GM12872 (cell line): ENCODE measurements around the gene SLC22A31.

ENCODE experiments used
- CTCF ChIP-seq: IDR thresholded peaks from 3 replicates; pipeline ENCODE4 v1.5.1; 2011; ENCODE audit warnings: low read depth, mild to moderate bottlenecking, low read length, moderate library complexity; ENCODE audit not compliant: insufficient read depth

The SLC22A31 gene

DNA sequence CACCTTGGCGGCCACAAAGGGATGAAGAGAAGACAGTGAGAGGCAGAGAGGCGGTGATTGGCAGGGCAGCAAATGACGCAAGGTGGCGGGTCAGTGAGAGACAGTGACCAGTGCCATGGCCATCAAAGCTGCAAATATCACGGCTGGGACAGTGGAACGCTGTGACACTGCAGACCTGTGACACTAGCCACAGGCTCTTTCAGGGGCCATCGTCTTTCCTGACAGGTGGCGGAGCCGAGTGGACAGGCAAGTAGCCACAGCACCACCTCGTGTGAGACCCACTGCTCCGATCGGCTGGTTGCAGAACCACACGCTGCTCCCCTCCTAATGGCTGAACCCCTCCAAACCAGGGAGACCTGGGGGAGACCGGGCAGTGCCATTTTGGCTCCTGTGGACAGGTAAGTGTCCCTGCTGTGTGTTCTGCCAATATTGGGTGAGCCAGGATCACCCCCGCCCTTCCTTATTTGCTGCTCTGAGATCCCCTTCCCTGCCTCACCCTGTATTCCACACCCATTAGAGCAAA, 9.2 kb upstream of the SLC22A31 start:
- TF ChIP-seq CTCF = no peak

DNA sequence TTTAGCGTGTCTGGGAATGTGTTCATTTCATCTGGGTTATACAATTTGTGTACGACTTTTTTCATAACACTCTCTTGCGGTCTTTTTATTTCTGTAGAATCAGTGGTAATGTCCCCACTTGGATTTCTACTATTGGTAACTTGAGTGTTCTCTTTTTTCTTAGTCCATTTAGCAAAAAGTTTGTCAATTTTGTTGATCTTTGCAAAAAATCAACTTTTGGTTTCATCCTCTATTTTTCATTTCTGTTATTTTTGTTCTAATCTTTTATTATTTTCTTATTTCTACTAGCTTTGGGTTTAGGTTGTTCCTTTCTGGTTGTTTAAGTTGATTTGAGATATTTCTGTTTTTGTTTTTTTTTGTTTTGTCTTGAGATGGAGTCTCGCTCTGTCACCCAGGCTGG, 7.7 kb upstream of the SLC22A31 start:
- no peak for TF ChIP-seq CTCF

- TF ChIP-seq CTCF = no peak
Observed at GRCh38 chr16:89202422-89203215, 2.3 kb upstream of the SLC22A31 start.

DNA sequence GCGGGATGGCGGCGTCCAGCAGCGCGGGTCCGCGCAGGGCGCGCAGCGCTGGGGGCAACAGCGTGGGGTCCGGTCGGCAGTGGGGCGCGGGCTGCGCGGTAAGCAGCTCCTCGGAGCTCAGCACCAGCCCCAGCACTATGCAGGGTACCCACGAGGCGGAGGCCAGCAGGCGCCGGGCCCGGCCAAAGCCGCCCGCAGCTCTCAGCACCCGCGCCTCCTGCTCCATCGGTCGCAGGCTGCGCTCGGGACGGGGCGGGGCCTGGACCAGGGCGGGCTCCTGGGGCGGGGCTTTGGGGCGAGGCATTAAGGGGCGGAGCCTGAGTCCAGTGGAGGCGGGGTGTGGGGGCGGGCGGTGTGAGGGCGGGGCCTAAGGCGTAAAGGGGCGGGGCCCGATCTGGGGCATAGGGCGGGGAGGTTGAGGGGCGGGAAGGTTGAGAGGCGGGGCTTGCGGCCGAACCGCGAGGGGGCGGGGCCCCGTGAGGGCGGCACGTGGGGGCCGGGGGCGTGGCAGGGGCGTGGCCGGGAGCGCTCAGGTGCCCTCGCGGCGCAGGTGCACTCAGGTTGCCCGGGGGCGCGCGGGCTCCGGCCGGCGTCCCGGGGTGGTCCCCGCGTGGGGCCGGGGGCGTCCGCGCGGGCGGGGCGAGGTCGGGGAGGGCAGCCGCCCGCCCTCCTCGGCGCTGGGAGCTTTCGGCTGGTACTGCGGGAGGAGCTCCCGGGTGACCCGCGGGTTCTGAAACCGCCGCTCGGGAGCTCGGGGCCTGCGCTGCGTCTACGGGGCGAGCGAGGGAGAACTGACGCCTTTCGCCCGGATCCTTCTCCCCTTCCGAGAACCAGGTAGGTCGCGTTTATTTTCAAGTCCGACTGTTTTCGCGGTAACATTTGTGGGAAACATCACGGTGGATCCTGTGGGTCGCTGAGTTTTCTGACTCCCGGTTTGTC, 1.4 kb upstream of the SLC22A31 start:
- TF ChIP-seq CTCF = no peak

GRCh38 chr16:89200850-89201411, 594 bp upstream of the SLC22A31 start:
- TF ChIP-seq CTCF = no peak

GRCh38 chr16:89199241-89200123, 855 bp downstream of the SLC22A31 start:
- TF ChIP-seq CTCF = no peak
